GM21723 (cell line): ENCODE results near the gene NALCN.

ENCODE experiments used
- ATAC-seq: cut with Tn5 transposase; IDR thresholded peaks from one replicate; pipeline ENCODE4 v1.9.1; 2021; ENCODE audit warnings: mild to moderate bottlenecking, moderate library complexity; ENCODE audit not compliant: unreplicated experiment

Gene NALCN

DNA sequence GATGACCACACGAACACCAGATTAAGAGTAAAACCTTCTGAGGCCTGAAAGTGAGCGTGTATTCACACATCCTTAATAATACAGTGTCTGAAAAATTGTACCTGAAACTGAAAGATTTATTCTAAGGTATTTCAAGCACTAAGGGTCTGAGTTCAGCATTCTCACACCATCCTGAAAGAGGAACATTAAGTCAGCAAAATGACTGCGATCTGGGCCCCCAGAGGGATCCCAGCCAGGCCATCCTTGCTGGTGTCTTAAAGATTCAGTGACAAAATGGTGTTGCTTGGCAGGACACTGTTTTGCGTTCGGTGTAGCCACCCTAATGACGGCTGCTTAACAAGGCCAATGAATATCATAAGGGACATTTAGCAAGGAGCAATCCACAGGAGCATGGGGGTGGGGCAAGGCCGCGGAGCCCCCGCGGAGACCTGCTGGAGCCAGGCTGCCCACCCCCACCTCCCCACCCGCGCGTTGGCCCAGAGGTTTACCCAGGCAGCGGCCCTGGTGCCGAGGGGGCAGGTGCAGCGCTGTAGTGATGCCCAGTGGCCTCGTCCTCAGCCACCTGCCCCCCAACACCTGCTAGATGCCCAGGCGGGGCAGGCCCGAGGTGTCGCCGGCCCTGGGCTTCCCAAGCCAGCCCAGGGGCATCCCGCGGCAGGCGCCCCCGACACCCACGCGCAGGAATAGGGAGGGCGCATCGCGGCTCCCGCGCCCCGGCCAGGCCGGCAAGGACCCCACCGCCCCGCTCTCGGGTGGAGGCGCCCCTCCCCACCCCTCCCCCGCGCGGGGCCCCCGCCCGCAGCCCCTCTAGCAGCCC, 742 bp downstream of the NALCN start:
- ATAC-seq, result no peak

DNA sequence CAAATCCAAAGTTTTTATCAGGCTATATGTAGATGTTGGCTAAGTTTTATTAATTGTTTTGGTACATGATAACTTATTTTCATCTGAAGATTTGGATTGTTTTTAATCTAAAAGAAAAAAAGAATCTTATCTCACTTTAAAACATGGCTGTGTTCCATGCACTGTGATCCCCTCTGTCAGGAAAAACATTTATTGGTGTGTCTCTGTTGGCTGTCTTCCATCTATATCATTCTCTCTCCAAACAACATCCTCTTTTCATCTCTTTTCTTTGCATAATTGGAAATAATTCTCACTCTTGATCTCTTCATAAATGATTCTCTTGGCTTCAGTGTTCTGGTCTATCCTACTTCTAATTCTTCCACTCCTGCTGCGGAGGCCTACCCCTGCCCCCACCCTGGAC, 4.2 kb downstream of the NALCN start:
- ATAC-seq, result no peak

DNA sequence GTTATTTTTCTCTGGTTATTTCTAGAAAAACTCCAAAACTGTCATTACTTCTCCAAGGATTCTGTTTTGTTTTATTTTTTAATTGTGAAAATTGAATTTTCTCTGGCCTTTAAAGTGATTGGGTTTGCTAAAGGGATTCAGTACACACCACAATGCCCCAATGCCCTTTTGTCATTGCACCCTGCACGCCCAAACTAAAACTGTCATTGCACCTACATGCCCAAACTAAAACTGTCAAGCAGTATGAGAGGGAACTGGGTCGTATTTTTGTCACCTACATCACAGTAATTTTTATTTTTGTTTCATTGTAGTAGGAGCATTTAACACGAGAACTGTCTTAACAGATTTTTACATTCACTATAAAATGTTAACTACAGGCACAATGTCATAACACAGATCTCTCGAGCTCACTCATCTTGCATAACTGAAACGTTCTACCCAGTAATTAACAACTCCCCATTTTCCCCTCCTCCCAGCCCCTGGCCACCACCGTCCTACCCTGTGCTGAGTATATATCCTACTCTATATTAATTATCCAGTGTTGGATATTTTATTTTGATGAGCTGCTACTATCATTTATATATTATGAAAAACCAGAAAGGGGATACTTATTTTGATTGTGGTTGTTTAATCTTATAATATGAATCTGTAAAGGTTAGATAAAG, 7.2 kb downstream of the NALCN start:
- no peak for ATAC-seq

DNA sequence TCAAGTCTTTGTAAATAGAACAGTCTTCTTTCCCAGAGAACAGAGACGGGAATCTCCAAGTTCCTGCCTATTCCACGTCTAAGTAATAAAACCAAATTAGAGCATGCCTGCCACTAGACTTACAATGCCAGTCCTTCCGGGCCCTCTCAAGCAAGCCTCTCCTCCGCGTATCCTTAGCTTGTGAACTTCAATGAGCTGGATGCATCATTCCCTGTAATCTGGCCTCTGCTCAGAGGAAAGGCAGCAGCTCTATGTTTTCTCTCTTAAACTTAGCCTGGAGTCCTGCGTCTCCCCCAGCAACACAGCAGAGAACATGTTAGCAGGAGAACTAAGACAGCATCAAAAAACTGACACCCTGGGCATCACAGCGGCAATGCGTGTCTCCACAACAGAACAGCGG, 8.2 kb downstream of the NALCN start:
- no peak for ATAC-seq

DNA sequence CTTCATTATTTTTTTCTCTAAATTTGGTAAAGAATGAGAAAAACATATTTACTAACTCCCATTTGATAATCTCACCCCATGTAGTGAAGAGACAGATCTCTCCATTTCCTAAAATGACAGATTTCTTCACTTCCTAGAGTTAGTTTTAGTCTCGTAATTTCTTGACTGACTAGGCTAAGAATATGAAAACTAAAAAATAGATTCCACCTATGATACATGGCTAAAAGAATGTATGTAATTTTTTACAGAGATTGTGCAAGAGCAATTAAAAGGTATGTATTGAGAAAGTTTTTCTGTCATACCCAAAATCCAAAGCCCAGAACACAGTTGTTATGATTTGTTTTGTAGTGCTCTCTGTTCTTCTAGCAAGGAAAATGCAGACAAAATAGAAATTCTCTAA, 9.5 kb downstream of the NALCN start:
- no peak for ATAC-seq

DNA sequence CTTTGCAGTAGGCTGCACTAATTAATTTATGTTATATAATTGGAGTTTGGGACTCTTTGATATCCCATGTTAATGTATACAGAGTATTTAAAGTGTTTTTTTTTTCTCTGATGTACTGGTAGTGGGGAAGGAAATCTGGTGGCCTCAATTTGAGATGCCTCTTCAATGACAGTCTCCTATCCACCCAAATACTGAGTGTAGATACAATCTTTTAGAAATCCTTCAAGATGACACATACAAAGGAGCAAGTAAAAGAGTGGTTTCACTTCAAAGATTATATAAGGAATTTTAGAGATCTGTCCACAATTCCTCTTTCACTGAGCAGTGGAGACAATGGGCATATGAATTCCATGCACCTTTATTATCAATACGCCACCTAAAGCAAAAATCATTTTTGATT, 15.1 kb downstream of the NALCN start:
- ATAC-seq, result no peak

DNA sequence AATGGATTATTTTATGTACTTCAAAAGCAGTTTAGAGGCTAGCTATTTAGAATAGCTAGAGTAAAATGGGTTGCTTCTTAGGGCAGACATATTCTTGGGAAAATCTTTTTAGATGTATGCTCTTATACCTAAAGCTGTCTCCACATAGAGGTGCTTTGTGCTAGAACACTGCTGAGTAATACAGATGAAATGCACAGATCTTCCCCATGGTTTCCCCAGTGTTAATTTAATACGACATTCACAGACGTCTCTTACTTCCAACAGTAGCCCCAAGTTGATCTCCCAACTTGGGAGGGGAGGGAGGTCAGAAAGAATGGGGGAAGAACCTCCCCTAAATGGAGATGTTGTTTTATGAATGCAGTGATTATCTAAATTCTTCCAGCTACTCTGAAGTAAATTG, 16.9 kb downstream of the NALCN start:
- ATAC-seq, result no peak

DNA sequence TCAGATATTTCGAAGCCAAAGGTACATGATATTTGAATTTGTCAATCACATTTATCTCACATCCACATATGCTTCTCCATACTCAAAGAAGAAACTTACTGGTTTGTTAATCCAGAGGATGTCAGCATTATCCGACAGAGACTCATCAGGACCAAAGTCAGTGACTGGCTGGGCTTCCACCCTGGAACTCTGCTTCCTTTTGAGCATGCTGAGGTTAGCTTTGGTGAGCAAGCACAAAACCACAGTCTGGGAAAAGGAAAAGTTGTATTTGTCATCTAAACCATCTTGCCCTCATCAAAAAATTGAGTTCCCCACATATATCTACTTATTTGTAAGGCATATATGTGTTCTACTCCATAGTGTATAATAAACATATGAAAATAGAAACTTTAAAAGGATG, 17.4 kb downstream of the NALCN start:
- no peak for ATAC-seq

DNA sequence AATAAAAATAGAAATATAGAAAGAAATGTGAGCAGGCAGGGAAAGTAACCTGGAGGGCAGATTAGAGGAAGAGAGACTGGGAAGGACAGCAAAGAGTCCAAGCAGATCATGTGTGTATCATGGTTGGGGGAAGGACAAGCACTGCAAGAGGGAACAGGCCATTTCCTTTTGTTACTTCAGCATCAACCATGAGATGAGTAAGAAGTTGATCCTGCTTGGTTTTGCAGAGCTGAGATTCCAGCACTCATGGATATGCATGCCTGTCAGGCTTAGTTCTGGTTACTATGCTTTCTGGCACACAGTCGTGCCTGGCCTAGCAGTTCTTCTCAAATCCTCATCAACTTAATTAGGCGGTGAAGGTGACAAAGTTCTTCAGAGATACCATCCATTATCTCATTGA, 18.1 kb downstream of the NALCN start:
- ATAC-seq, result no peak

DNA sequence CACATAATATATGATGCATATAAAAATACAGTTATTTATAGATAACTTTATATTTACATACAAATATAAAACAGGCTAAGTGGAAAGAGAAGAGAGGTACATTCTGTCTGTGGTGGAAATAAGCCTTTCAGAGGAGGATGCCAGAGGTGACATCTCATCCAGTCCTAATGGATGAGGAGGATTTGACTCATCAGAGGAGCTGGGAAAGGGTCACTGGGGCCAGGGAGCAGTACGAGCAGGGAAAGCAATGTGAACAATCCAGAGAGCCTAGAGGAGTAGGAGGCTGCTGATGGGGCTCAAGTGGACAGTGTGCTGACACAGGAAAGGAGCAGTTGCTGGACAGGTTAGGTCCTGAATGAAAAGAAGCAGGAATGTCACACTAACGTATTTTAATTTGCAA, 18.6 kb downstream of the NALCN start:
- no peak for ATAC-seq

DNA sequence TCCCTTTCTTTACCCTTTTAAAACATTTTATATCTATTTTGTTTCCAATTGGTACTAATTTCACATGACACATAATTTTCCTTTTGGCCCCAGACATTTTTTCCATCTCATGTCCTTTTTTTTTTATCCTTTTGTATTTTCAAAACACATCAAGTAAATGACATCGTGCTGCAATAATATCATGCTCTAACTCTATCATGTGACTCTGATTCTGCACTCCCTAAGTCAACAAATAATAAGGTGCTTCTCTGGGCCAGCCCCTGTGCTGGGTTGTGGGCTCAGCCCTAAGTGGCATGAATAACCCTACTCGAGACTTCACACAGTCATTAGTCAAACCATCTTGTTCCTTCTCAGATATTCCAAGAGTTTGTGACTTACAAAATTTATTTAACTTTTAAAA, 21.7 kb downstream of the NALCN start:
- no peak for ATAC-seq

DNA sequence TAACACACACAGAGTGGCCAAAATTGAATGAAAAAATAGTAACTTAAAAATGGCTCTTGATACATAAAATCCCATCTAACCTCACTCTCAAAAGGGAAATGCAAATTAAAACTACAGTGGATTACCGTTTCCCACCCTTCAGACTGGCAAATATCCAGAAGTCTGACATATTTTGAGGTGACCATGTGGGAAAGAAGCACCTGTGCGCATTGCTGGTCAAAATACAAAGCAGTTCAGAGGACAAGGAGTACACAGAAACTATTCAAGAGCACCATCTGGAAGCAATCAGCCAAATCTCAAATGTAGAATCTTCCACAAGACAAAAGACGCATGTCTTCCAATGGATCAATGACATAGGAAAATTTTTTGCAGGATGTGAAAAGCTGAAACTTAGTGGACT, 23.2 kb downstream of the NALCN start:
- no peak for ATAC-seq

DNA sequence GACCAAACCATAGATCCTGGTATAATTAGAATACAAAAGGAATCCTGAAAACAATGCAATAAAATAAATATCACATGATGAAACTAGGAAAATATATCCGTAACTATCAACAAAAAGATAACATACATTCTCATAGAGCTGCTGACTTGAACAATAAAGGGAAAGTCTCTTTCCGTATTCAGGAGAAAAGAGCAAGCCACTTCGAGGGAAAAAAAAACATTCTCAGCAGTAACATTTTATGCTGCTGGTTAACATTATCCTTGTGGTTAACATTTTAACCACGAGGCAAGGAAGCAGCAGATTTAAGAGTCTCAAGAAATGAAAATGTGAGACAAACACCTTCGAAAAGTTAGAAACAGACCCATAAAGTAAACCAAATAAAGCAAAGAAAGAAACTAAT, 25.8 kb downstream of the NALCN start:
- ATAC-seq, result no peak

DNA sequence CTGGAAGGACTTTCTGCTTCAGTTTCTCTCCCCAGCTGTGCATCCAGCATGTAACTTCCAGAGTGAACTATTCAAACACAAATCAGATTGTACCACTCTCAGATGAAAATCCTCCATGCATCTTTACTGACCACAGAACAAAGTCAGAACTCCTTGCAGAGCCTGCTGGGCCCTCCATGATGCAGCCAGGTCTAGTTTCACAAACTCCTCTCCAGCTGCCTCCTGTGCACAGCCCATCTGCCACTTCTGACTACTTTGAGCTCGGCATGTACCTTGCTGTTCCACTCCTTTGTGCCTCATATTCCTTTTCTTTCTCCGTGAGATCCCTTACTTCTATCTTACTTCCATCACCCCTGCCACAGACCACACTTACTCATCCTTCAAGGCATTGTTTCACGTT, 31.4 kb downstream of the NALCN start:
- no peak for ATAC-seq

DNA sequence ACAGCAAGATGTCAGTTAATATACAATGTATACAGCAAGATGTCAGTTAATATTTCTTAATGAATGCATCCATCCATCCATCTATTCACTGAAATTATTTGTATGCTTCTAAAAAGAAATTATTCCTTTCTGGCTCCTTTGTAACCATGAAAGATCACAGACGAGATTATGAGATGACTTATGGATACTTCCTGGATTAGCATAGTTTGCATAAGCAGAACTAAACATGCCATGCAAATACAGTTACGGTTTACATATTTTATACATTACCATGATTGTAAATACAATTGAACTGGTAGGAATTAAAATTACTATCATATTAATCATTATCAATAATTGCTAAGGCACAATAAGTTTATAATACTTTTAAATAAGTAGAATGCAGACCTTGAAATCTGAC, 32.7 kb downstream of the NALCN start:
- no peak for ATAC-seq

DNA sequence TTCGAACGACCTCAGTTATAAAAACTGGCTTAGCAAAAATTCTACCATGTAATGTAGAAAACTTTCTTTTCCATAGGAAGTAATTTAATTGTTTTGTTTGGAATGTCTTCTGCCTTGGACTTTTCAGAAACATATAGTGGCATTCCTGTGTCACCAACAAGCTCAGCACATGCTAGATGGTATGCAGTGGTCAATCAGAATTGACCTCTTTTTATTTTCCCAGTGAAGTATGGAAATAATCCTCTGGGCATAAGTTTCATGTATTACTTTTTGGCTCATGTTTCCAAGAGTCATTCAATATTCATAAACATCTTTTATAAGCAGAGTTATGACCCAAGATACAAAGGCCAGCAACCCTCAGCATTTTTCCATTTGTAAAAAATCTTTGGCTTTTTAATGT, 33.6 kb downstream of the NALCN start:
- no peak for ATAC-seq

DNA sequence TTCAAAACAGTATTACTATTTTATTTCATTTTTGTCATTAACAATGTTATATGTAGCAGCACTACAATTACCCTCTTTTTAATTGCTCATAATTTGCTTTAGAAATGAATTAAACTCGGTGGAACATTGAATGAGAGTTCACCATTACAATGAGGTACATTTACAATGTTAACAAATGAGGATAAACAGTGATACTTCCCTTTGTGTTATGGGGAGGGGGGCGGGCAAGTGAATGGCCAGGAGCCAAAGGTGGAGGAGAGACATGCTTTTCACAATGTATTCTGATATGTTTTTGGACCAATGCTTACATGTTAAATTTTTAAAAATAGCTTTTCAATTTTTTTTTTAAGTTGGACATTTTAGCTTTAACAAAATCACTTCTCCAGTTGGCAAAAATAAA, 34.2 kb downstream of the NALCN start:
- no peak for ATAC-seq

DNA sequence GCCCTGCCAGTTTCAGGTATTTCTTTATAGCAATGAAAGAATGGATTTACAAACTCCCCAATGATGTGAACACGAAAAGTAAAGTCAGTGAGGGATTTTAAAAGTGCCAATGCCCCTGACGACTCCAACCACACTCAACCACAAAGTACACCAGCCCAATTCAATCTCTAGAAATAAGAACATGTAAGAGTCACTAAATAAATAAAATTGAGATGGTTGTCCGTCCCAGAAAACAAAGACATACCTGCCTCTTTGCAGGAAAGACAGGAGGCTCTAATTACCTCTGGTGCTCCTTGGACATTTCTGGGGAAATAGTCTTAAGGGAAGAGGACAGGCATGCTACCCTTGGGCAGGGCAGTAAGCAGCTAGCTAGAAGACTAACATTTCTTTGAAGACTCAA, 55.8 kb downstream of the NALCN start:
- ATAC-seq, result no peak

DNA sequence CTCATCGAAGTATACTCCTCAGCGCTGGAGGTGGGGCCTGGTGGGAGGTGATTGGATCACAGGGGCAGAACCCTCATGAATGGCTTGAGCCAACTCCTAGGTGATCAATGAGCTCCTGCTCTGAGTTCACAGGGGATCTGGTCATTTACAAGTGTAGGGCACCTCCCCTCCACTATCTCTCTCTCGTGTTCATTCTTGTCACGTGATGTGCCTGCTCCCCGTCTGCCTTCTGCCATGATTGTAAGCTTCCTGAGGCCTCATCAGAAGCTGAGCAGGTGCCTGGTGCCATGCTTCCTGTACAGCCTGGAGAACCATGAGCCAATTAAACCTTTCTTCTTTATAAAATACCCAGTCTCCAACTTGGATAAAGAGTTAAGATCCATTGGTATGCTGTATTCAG, 61.4 kb downstream of the NALCN start:
- ATAC-seq, result no peak

DNA sequence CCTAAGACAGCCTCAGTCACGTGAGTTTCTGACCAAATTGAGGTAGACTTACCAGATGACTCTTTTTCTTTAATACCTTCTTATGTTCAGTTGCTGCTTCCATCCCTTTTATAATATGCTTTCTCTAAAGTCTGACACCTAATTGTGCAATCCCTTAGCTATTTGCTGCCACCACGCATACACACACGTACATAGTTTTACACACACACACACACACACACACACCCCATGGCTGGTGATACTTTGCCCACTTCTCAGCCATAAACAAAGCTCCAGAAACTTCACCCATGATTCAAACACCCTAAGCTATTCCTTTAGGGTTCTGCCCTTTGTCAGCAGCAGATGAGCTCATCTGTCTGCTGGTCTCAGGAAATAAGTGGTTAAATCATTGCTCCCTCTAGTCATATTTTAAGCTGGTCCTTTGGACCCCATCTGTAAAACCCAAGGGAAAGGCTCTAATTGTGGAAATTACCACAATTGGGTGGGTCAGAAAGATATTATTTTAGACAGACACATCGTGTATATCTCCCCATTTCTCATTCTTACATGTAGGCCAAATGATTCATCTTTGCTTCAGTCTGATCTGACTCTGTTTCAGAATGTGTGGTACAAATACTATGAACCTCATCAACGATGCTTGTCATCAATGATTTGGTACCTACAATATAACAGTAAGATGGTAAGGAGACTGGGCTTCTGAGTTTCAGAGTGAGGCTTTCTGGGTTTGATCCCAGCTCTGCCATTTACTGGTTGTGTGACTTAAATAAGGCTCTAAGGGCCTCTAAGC, 69.2 kb downstream of the NALCN start:
- no peak for ATAC-seq

DNA sequence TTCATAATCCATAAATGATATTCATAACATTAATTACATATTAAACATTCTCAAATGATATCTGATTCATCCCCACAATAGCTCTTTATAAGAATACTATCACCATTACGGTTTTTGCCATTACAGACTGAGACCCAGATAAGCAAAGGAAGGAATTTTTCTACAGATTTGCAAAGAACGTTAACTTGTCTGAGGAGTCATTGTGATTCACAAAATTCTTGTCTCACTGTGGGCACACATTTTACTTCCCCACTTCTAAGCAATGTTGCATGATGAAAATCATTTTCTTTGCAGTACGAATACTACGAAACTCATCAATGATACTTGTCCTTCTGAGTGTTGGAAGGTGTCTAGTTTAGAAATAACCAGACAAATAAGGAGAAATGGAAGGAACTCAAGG, 70.1 kb downstream of the NALCN start:
- ATAC-seq, result no peak
